ENCODE measurements around the gene ADGRG2.

Gene ADGRG2

GRCh38 chrX:19137067-19137466, 14.8 kb upstream of the ADGRG2 start:
- Mint-ChIP-seq H3K9me3 (peaks cover 9% of the 10 kb centered on the region), H3K4me1 (peaks cover 7% of the 10 kb centered on the region), H3K4me3 (no peak overlapping the region), H3K27me3 (ENCODE audit: low read depth) (no peaks in the 10 kb centered on the region), H3K27ac (no peak overlapping the region), H3K36me3 (ENCODE audit: low read depth) (no peaks in the 10 kb centered on the region)
- TF ChIP-seq CTCF (IDR thresholded peaks at IDR 0.05; ENCODE audit: unreplicated experiment in 3 of 3), result no peak

GRCh38 chrX:19133784-19134183, 11.5 kb upstream of the ADGRG2 start:
- no peaks in the 10 kb centered on the region for H3K27me3 Mint-ChIP-seq (ENCODE audit: low read depth)
- peaks cover 7% of the 10 kb centered on the region for H3K4me1 Mint-ChIP-seq
- H3K9me3 Mint-ChIP-seq, result peaks cover 12% of the 10 kb centered on the region
- H3K36me3 Mint-ChIP-seq (ENCODE audit: low read depth), result no peaks in the 10 kb centered on the region
- H3K27ac Mint-ChIP-seq, result peak overlapping the region in 2 of 3 experiments; percentile 88 to 89
- H3K4me3 Mint-ChIP-seq, result no peak overlapping the region
- no peak for TF ChIP-seq CTCF (IDR thresholded peaks at IDR 0.05; ENCODE audit: unreplicated experiment in 3 of 3)

- TF ChIP-seq CTCF (IDR thresholded peaks at IDR 0.05; ENCODE audit: unreplicated experiment in 3 of 3), result no peak
- H3K9me3 Mint-ChIP-seq, result peaks cover 12% of the 10 kb centered on the region
- H3K4me3 Mint-ChIP-seq, result no peak overlapping the region
- no peaks in the 10 kb centered on the region for H3K36me3 Mint-ChIP-seq (ENCODE audit: low read depth)
- peak overlapping the region in 2 of 3 experiments; percentile 88 to 89 for H3K27ac Mint-ChIP-seq
- H3K27me3 Mint-ChIP-seq (ENCODE audit: low read depth), result no peaks in the 10 kb centered on the region
- H3K4me1 Mint-ChIP-seq, result peaks cover 7% of the 10 kb centered on the region
Observed at GRCh38 chrX:19133231-19133630, 11.0 kb upstream of the ADGRG2 start.

GRCh38 chrX:19130628-19131027, 8.4 kb upstream of the ADGRG2 start:
- Mint-ChIP-seq H3K36me3 (ENCODE audit: low read depth) (no peaks in the 10 kb centered on the region), H3K4me1 (peaks cover 7% of the 10 kb centered on the region), H3K4me3 (no peak overlapping the region), H3K9me3 (peaks cover 12% of the 10 kb centered on the region), H3K27ac (no peak overlapping the region), H3K27me3 (ENCODE audit: low read depth) (no peaks in the 10 kb centered on the region)
- no peak for TF ChIP-seq CTCF (IDR thresholded peaks at IDR 0.05; ENCODE audit: unreplicated experiment in 3 of 3)

- Mint-ChIP-seq H3K9me3 (peaks cover 10% of the 10 kb centered on the region), H3K27me3 (ENCODE audit: low read depth) (no peaks in the 10 kb centered on the region), H3K27ac (no peak overlapping the region), H3K4me1 (peaks cover 7% of the 10 kb centered on the region), H3K36me3 (ENCODE audit: low read depth) (no peaks in the 10 kb centered on the region), H3K4me3 (no peak overlapping the region)
- TF ChIP-seq CTCF (IDR thresholded peaks at IDR 0.05; ENCODE audit: unreplicated experiment in 3 of 3), result no peak
Observed at GRCh38 chrX:19129694-19130093, 7.4 kb upstream of the ADGRG2 start.

GRCh38 chrX:19127649-19128168, 5.4 kb upstream of the ADGRG2 start:
- peaks cover 9% of the 10 kb centered on the region for H3K27me3 Mint-ChIP-seq (ENCODE audit: low read depth)
- no peak overlapping the region for H3K4me3 Mint-ChIP-seq
- no peaks in the 10 kb centered on the region for H3K36me3 Mint-ChIP-seq (ENCODE audit: low read depth)
- H3K4me1 Mint-ChIP-seq, result no peaks in the 10 kb centered on the region
- no peak overlapping the region for H3K27ac Mint-ChIP-seq
- H3K9me3 Mint-ChIP-seq, result peaks cover 9% of the 10 kb centered on the region
- no peak for TF ChIP-seq CTCF (IDR thresholded peaks at IDR 0.05; ENCODE audit: unreplicated experiment in 3 of 3)
